GM21528 (cell line): ENCODE data around the gene TMEM196.

ENCODE experiments used
- ATAC-seq: cut with Tn5 transposase; IDR thresholded peaks from one replicate; pipeline ENCODE4 v1.9.1; 2021; ENCODE audit warnings: mild to moderate bottlenecking, moderate library complexity; ENCODE audit not compliant: unreplicated experiment, low FRiP score

TMEM196 gene

GRCh38 chr7:19772841-19773760, at the start of gene TMEM196:
TMEM196 (minus strand) TSS chr7:19773617; CDS start chr7:19772696, 921 bp downstream.
- no peak for ATAC-seq

GRCh38 chr7:19816128-19816527, 42.7 kb upstream of the TMEM196 start:
- ATAC-seq: no peak

- ATAC-seq: no peak
Measured at GRCh38 chr7:19815546-19815945, 42.1 kb upstream of the TMEM196 start.

- ATAC-seq: no peak
Measured at GRCh38 chr7:19814776-19815175, 41.4 kb upstream of the TMEM196 start.

GRCh38 chr7:19811386-19811785, 38.0 kb upstream of the TMEM196 start:
- ATAC-seq: no peak

GRCh38 chr7:19798986-19799385, 25.6 kb upstream of the TMEM196 start:
- no peak for ATAC-seq

GRCh38 chr7:19783541-19783940, 10.1 kb upstream of the TMEM196 start:
- no peak for ATAC-seq

- no peak for ATAC-seq
Measured at GRCh38 chr7:19776981-19777380, 3.6 kb upstream of the TMEM196 start.

GRCh38 chr7:19775578-19775977, 2.2 kb upstream of the TMEM196 start:
- ATAC-seq: no peak

GRCh38 chr7:19772306-19772705, 1.1 kb downstream of the TMEM196 start:
- no peak for ATAC-seq

- no peak for ATAC-seq
Measured at GRCh38 chr7:19762631-19763030, 10.8 kb downstream of the TMEM196 start.

GRCh38 chr7:19754521-19755116, 18.8 kb downstream of the TMEM196 start:
- ATAC-seq: no peak

- ATAC-seq: no peak
Measured at GRCh38 chr7:19752020-19752419, 21.4 kb downstream of the TMEM196 start.

GRCh38 chr7:19749658-19750057, 23.8 kb downstream of the TMEM196 start:
- no peak for ATAC-seq

- no peak for ATAC-seq
Measured at GRCh38 chr7:19747740-19748339, 25.6 kb downstream of the TMEM196 start.

- no peak for ATAC-seq
Measured at GRCh38 chr7:19744075-19744474, 29.3 kb downstream of the TMEM196 start.

GRCh38 chr7:19728716-19729115, 44.7 kb downstream of the TMEM196 start:
- ATAC-seq: no peak

GRCh38 chr7:19725770-19726169, 47.6 kb downstream of the TMEM196 start:
- ATAC-seq: no peak

GRCh38 chr7:19715499-19715898, 57.9 kb downstream of the TMEM196 start:
- ATAC-seq: no peak

GRCh38 chr7:19713676-19714075, 59.7 kb downstream of the TMEM196 start:
- no peak for ATAC-seq

GRCh38 chr7:19709249-19709578, 64.2 kb downstream of the TMEM196 start:
- ATAC-seq: no peak
